SK-N-SH treated with all-trans-retinoic acid at 6 μM for 48 hours (cell line): ENCODE results near the gene MARVELD2.

ENCODE experiments used
- GLIS3 ChIP-seq: fragments of 250-450 bp; sonication (Bioruptor Pico); IDR thresholded peaks from 2 replicates; pipeline ENCODE4 v1.5.0; 2020; ENCODE audit warnings: mild to moderate bottlenecking, moderate library complexity
- ZFP30 ChIP-seq: fragments of 450-650 bp; formaldehyde crosslinking; IDR thresholded peaks from 2 replicates; pipeline ENCODE4 v1.5.0; 2022; ENCODE audit warnings: mild to moderate bottlenecking, moderate library complexity
- TF ChIP-seq, protein P1 (sequence below): fragments of 250-450 bp; sonication (Bioruptor Pico); IDR thresholded peaks from 2 replicates; pipeline ENCODE4 v1.5.1; 2020; ENCODE audit warnings: low read depth, mild to moderate bottlenecking, moderate library complexity

DNA sequence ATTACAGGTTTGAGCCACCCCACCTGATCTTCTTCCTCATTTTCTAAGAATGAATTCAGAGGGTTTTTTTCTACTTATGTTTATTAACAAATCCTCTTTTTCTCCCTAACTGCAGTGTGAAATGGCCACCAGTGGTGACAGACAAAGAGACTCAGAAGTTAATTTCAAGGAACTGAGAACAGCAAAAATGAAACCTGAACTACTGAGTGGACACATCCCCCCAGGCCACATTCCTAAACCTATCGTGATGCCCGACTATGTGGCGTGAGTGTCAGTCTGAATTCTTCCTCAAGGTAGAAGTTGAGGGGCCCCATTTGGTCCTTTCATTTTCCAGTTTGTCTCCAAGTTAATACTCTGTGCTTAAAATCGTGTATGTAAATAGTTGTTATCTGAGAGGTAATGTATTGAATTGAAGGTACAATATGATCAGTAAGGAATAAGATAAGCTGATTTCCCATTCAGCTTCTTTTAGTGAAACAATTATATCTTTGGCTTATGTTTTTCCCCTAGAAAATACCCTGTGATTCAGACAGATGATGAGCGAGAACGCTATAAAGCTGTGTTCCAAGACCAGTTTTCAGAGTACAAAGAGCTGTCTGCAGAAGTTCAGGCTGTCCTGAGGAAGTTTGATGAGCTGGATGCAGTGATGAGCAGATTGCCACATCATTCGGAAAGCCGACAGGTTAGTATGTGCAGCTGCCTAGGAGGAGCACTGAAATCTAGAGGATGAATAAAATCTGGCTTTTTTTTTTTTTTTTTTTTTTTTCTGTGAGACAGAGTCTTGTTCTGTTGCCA is 17.7 kb downstream of the MARVELD2 start:
- TF ChIP-seq, protein P1, sequence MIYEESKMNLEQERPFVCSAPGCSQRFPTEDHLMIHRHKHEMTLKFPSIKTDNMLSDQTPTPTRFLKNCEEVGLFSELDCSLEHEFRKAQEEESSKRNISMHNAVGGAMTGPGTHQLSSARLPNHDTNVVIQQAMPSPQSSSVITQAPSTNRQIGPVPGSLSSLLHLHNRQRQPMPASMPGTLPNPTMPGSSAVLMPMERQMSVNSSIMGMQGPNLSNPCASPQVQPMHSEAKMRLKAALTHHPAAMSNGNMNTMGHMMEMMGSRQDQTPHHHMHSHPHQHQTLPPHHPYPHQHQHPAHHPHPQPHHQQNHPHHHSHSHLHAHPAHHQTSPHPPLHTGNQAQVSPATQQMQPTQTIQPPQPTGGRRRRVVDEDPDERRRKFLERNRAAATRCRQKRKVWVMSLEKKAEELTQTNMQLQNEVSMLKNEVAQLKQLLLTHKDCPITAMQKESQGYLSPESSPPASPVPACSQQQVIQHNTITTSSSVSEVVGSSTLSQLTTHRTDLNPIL (CRISPR knock-in tag), result no peak
- TF ChIP-seq GLIS3 (CRISPR knock-in tag) (no peak), ZFP30 (CRISPR knock-in tag) (no peak)
